Duodenal mucosa (tissue), 2 donors: ENCODE data around the gene SPIRE1.

Experiments used
- H3K27ac ChIP-seq: one replicate; pipeline ENCODE4 v1.7.0; 2013; ENCODE audit warnings: low read depth, low read length
- H3K27me3 ChIP-seq, 2 donors: one replicate each; pipeline ENCODE4 v1.7.0; 2013; ENCODE audit warnings: low read length in 2 of 2, control low read depth in 1 of 2; ENCODE audit not compliant: insufficient read depth in 2 of 2, control insufficient read depth in 1 of 2
- H3K36me3 ChIP-seq, 2 donors: one replicate each; pipeline ENCODE4 v1.7.0; 2013; ENCODE audit warnings: low read length in 2 of 2, control low read depth in 1 of 2; ENCODE audit not compliant: insufficient read depth in 2 of 2, control insufficient read depth in 1 of 2
- H3K4me1 ChIP-seq, 2 donors: one replicate each; pipeline ENCODE4 v1.7.0; 2013; ENCODE audit warnings: low read length in 2 of 2, control low read depth in 1 of 2; ENCODE audit not compliant: insufficient read depth in 2 of 2, control insufficient read depth in 1 of 2
- H3K4me3 ChIP-seq, 2 donors: one replicate each; pipeline ENCODE4 v1.7.0; 2013; ENCODE audit warnings: low read length in 2 of 2, low read depth in 1 of 2
- H3K9ac ChIP-seq, 2 donors: one replicate each; pipeline ENCODE4 v1.7.0; 2013; ENCODE audit warnings: low read length in 2 of 2, low read depth in 1 of 2
- H3K9me3 ChIP-seq, 2 donors: one replicate each; pipeline ENCODE4 v1.7.0; 2013; ENCODE audit warnings: low read length in 2 of 2, control low read depth in 1 of 2; ENCODE audit not compliant: control insufficient read depth in 1 of 2

SPIRE1 gene

GRCh38 chr18:12534820-12535219 lies 123.1 kb downstream of the SPIRE1 start:
- H3K9me3 ChIP-seq, result no peaks in the 10 kb centered on the region
- no peaks in the 10 kb centered on the region for H3K36me3 ChIP-seq
- no peaks in the 10 kb centered on the region for H3K4me1 ChIP-seq
- no peak overlapping the region for H3K27ac ChIP-seq
- no peak overlapping the region for H3K4me3 ChIP-seq
- no peaks in the 10 kb centered on the region for H3K27me3 ChIP-seq
- H3K9ac ChIP-seq, result no peak overlapping the region

GRCh38 chr18:12532661-12533060 lies 125.2 kb downstream of the SPIRE1 start:
- Histone ChIP-seq H3K27ac (no peak overlapping the region), H3K27me3 (no peaks in the 10 kb centered on the region), H3K4me1 (no peaks in the 10 kb centered on the region), H3K4me3 (no peak overlapping the region), H3K36me3 (no peaks in the 10 kb centered on the region), H3K9ac (no peak overlapping the region), H3K9me3 (no peaks in the 10 kb centered on the region)

- Histone ChIP-seq H3K27me3 (no peaks in the 10 kb centered on the region), H3K9me3 (no peaks in the 10 kb centered on the region), H3K9ac (no peak overlapping the region), H3K4me1 (no peaks in the 10 kb centered on the region), H3K4me3 (no peak overlapping the region), H3K36me3 (no peaks in the 10 kb centered on the region), H3K27ac (no peak overlapping the region)
These were observed 126.2 kb downstream of the SPIRE1 start for GRCh38 chr18:12531749-12532148.

GRCh38 chr18:12520442-12520992 lies 137.4 kb downstream of the SPIRE1 start:
- H3K9me3 ChIP-seq, result no peaks in the 10 kb centered on the region
- no peak overlapping the region for H3K27ac ChIP-seq
- H3K27me3 ChIP-seq, result no peaks in the 10 kb centered on the region
- no peak overlapping the region for H3K4me3 ChIP-seq
- no peak overlapping the region for H3K9ac ChIP-seq
- no peaks in the 10 kb centered on the region for H3K4me1 ChIP-seq
- H3K36me3 ChIP-seq, result no peaks in the 10 kb centered on the region

- H3K9ac ChIP-seq, result no peak overlapping the region
- no peak overlapping the region for H3K27ac ChIP-seq
- H3K36me3 ChIP-seq, result no peaks in the 10 kb centered on the region
- H3K4me3 ChIP-seq, result no peak overlapping the region
- H3K4me1 ChIP-seq, result no peaks in the 10 kb centered on the region
- H3K27me3 ChIP-seq, result no peaks in the 10 kb centered on the region
- no peaks in the 10 kb centered on the region for H3K9me3 ChIP-seq
These were observed 138.9 kb downstream of the SPIRE1 start for GRCh38 chr18:12518832-12519531.

- H3K4me3 ChIP-seq, result no peak overlapping the region
- H3K9ac ChIP-seq, result no peak overlapping the region
- H3K9me3 ChIP-seq, result no peaks in the 10 kb centered on the region
- no peak overlapping the region for H3K27ac ChIP-seq
- no peaks in the 10 kb centered on the region for H3K4me1 ChIP-seq
- H3K36me3 ChIP-seq, result no peaks in the 10 kb centered on the region
- H3K27me3 ChIP-seq, result no peaks in the 10 kb centered on the region
These were observed 139.6 kb downstream of the SPIRE1 start for GRCh38 chr18:12518326-12518725.

GRCh38 chr18:12517142-12517825 lies 140.6 kb downstream of the SPIRE1 start:
- Histone ChIP-seq H3K4me1 (no peaks in the 10 kb centered on the region), H3K36me3 (no peaks in the 10 kb centered on the region), H3K27ac (no peak overlapping the region), H3K9me3 (no peaks in the 10 kb centered on the region), H3K4me3 (no peak overlapping the region), H3K9ac (no peak overlapping the region), H3K27me3 (no peaks in the 10 kb centered on the region)

GRCh38 chr18:12516049-12516630 lies 141.8 kb downstream of the SPIRE1 start:
- Histone ChIP-seq H3K36me3 (no peaks in the 10 kb centered on the region), H3K4me1 (no peaks in the 10 kb centered on the region), H3K27ac (no peak overlapping the region)

GRCh38 chr18:12515550-12515949 lies 142.4 kb downstream of the SPIRE1 start:
- no peaks in the 10 kb centered on the region for H3K4me1 ChIP-seq
- no peaks in the 10 kb centered on the region for H3K36me3 ChIP-seq
- no peaks in the 10 kb centered on the region for H3K27me3 ChIP-seq
- no peak overlapping the region for H3K9ac ChIP-seq
- H3K27ac ChIP-seq, result no peak overlapping the region
- H3K9me3 ChIP-seq, result no peaks in the 10 kb centered on the region
- H3K4me3 ChIP-seq, result no peak overlapping the region

More at GRCh38 chr18:12516049-12516630, 141.8 kb downstream of the SPIRE1 start:
- Histone ChIP-seq H3K27me3 (no peaks in the 10 kb centered on the region), H3K9me3 (no peaks in the 10 kb centered on the region), H3K4me3 (no peak overlapping the region), H3K9ac (no peak overlapping the region)

GRCh38 chr18:12507007-12507406 lies 150.9 kb downstream of the SPIRE1 start:
- H3K9ac ChIP-seq, result no peak overlapping the region
- H3K27me3 ChIP-seq, result no peaks in the 10 kb centered on the region
- H3K36me3 ChIP-seq, result no peaks in the 10 kb centered on the region
- H3K4me3 ChIP-seq, result no peak overlapping the region
- H3K27ac ChIP-seq, result no peak overlapping the region
- no peaks in the 10 kb centered on the region for H3K9me3 ChIP-seq
- H3K4me1 ChIP-seq, result no peaks in the 10 kb centered on the region
